ENCODE data around the gene SYT8. TPM values are rescaled to one million over a fixed set of nuclear protein-coding genes. Genes with fewer than 3 reads are reported as not detected.

SYT8 gene
- total and polyA plus RNA-seq, 2 donors (not counting 1 experiment from before 2014, with no cell fraction given), result not detected

DNA sequence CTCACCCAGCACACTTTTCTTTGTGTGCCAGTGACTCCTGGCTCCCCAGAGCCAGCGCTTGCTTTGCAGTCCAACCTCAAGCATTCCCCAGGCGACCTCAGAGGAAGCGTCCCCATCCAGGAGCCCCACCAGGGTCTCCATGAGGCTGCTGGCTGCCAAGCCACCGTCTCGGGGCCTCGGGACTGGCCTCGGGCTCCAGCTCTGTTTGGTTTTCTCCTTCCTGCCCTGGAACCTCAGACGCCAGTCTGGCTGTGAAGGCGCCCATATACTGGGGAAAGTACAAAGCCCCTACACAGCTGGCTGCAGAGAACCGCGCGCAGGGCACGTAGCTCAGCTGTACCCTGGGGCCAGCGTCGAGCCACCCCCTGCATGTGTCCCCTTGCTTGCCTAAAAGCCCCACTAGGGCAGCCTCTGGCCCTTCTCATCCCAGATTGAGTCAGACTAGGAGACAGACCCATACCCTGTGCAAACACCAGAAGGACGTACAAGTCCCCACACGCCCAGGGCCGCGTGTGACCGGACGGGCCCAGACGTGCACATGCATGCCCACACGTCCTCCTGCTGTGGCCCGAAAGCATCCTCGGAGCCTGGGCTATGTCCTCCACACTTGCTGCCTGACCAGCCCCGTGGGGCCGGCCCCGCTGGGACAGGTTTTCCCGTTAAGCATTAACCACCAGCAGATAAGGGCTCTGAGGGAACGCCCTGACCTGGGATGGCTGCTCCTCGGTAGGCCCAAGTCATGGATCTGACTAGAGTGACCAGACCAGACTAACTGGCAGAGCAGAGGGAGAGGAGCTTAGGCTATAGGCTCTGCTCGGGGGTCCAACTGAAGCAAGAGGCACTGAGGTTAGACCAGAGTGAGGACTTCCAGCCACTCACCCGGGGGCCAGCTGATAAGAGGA, 4.2 kb upstream of the SYT8 start:
- Histone ChIP-seq H3K27me3 (replicated peaks in 1 of 4; ENCODE audit: control extremely low read depth in 1 of 4, control insufficient read depth in 3 of 4, insufficient read depth in 4 of 4, low read length in 3 of 4) (peaks cover 0 to 28% (median 5%) of the 10 kb centered on the region in 4 experiments), H3K4me1 (ENCODE audit: control insufficient read depth in 2 of 2, insufficient read depth in 2 of 2, low read length in 2 of 2) (peaks cover 0 to 8% of the 10 kb centered on the region in 2 donors), H2AFZ (ENCODE audit: insufficient read depth, low read depth, low read length, poor library complexity, severe bottlenecking) (no peak overlapping the region), H3K4me3 (ENCODE audit: control extremely low read depth in 1 of 5, extremely low read depth in 1 of 5, insufficient read depth in 1 of 5, low read depth in 2 of 5, low read length in 4 of 5) (no peak overlapping the region), H3K9ac (ENCODE audit: low read length) (no peak overlapping the region), H3K27ac (ENCODE audit: low read length in 2 of 2) (no peak overlapping the region), H3K79me2 (ENCODE audit: control insufficient read depth, insufficient read depth, low read length) (peaks cover 7% of the 10 kb centered on the region), H4K20me1 (ENCODE audit: control insufficient read depth, insufficient read depth, low read length, poor library complexity, severe bottlenecking) (no peaks in the 10 kb centered on the region), H3K36me3 (replicated peaks in 1 of 2; ENCODE audit: control extremely low read depth in 1 of 2, control insufficient read depth in 1 of 2, extremely low read depth in 1 of 2, insufficient read depth in 2 of 2, low read length in 1 of 2) (no peaks in the 10 kb centered on the region), H3K9me3 (ENCODE audit: control extremely low read depth in 1 of 3, control insufficient read depth in 2 of 3, insufficient read depth in 1 of 3, low read length in 2 of 3) (no peaks in the 10 kb centered on the region), H3K4me2 (replicated peaks; ENCODE audit: low read depth, low read length, poor library complexity, severe bottlenecking) (no peak overlapping the region)
- CTCF ChIA-PET, result interaction anchor here (1.4 to 10.0 kb wide), 8 partner anchors 22 to 321 kb away, joined by 4 to 394 read pairs (median 43); partner anchors contain the start of genes KRTAP5-6 and TNNT3
- peaks cover 11% of the 10 kb centered on the region for H3K27me3 Mint-ChIP-seq
- H3K9me3 Mint-ChIP-seq (ENCODE audit: insufficient read depth), result no peaks in the 10 kb centered on the region
- ATAC-seq (ENCODE audit: low read depth), result no peak
- no peak for DNase-seq
- no peak overlapping the region for H3K4me3 Mint-ChIP-seq
- intact Hi-C loops (cut with micrococcal nuclease), result no loop called here
- no peak for TF ChIP-seq EZH2 (IDR thresholded peaks at IDR 0.05; ENCODE audit: borderline replicate concordance, insufficient read depth, low read depth, low read length, poor library complexity, severe bottlenecking)
- TF ChIP-seq, protein P1, sequence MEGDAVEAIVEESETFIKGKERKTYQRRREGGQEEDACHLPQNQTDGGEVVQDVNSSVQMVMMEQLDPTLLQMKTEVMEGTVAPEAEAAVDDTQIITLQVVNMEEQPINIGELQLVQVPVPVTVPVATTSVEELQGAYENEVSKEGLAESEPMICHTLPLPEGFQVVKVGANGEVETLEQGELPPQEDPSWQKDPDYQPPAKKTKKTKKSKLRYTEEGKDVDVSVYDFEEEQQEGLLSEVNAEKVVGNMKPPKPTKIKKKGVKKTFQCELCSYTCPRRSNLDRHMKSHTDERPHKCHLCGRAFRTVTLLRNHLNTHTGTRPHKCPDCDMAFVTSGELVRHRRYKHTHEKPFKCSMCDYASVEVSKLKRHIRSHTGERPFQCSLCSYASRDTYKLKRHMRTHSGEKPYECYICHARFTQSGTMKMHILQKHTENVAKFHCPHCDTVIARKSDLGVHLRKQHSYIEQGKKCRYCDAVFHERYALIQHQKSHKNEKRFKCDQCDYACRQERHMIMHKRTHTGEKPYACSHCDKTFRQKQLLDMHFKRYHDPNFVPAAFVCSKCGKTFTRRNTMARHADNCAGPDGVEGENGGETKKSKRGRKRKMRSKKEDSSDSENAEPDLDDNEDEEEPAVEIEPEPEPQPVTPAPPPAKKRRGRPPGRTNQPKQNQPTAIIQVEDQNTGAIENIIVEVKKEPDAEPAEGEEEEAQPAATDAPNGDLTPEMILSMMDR (IDR thresholded peaks at IDR 0.05), result no peak
- H3K27ac Mint-ChIP-seq, result no peak overlapping the region
- peaks cover 2% of the 10 kb centered on the region for H3K4me1 Mint-ChIP-seq
- WGBS (ENCODE audit: insufficient coverage), result 57% methylated on average over 33 of the region's 33 CpGs
- POLR2A ChIA-PET, result no interaction called here

Measured in B cell (primary cell).